ENCODE measurements around the gene THOC3.
"Not testable (repeated sequence)": the region's sequence is repeated elsewhere in the genome, so short reads cannot be mapped to it uniquely, and the experiment has no call there.

DNA sequence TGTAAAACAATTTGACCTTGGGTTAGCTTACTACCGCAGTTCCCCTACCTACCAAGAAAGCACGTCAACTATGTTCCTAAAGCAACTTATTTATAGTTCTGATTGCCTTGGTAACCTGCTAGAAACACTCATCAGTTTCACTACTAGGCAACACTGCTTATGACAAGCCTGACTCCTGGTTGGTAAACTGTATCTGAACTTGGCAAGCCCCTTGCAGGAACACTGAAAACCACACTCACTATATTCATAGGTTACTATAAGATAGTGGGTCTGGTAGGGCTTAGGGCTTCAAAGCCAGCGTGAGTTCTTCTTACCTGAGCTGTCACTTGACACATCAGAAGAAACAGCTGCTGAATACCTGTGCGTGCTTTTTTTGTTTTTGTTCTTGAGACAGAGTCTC is 49.2 kb upstream of the THOC3 start:
- TF ChIP-seq CTCF (IDR thresholded peaks at IDR 0.05; ENCODE audit: poor library complexity); EZH2 (IDR thresholded peaks at IDR 0.05; ENCODE audit: borderline replicate concordance); EZH2phosphoT487 (IDR thresholded peaks at IDR 0.05; ENCODE audit: low read depth, severe bottlenecking, unreplicated experiment): not testable (repeated sequence)

All from hepatocyte (in vitro differentiated cells).